ENCODE results near the gene TMPRSS4. TPM values are rescaled to one million over a fixed set of nuclear protein-coding genes. Genes with fewer than 3 reads are reported as not detected.

TMPRSS4 gene
- total RNA-seq, 6 experiments from 2014 or later = 0.35 to 0.51 TPM; not detected in 4

DNA sequence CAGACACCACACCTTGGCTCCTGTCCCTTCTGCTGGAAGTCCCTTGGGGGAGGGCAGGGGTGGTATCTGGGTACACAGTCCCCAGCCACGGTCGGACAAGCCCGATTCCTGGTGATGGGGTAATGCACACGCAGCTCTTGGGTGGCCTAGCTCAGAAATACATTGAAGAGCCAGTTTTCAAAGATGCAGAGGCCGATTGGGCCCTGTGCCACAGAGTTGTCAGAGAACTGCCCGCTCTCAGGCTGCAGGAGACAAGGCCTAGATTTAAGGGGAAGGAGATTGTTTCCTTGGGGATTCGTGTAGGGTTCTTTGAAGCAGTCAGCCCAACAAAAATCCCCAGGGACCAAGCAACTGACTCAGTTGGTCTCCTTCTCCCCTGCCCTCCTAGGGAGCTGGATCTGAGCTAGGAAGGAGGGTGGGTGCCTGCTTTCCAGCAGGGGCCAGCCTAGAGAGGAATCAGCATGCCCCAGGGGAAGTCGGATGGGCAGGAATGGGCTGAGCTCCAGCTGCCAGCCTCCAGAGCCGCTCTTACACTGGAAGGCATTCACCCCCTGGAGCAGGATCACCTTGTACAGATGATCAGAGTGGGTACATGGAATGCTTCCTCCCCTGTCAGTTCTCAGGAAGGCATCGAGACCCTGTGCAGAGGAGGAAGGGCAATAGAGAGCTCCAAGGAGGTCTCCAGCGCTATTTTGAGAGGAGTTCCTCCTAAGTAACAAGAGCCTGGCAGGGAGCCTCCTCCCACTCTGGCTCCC is 79.1 kb downstream of the TMPRSS4 start:
- no peak for ATAC-seq
- peaks cover 0 to 9% (median 0%) of the 10 kb centered on the region in 4 donors for H3K4me1 ChIP-seq
- peaks cover 0 to 20% of the 10 kb centered on the region in 2 donors for H3K27me3 ChIP-seq
- no peaks in the 10 kb centered on the region for H3K9me3 ChIP-seq
- intact Hi-C loops (cut with DNase I) = no loop called here
- WGBS (ENCODE audit: insufficient coverage, low coverage, low lambda C conversion rate, missing lambda C conversion rate) = 20% methylated on average over 1 of the region's 11 CpGs
- H3K4me3 ChIP-seq = no peak overlapping the region
- H3K36me3 ChIP-seq = no peaks in the 10 kb centered on the region
- TF ChIP-seq, protein P1, sequence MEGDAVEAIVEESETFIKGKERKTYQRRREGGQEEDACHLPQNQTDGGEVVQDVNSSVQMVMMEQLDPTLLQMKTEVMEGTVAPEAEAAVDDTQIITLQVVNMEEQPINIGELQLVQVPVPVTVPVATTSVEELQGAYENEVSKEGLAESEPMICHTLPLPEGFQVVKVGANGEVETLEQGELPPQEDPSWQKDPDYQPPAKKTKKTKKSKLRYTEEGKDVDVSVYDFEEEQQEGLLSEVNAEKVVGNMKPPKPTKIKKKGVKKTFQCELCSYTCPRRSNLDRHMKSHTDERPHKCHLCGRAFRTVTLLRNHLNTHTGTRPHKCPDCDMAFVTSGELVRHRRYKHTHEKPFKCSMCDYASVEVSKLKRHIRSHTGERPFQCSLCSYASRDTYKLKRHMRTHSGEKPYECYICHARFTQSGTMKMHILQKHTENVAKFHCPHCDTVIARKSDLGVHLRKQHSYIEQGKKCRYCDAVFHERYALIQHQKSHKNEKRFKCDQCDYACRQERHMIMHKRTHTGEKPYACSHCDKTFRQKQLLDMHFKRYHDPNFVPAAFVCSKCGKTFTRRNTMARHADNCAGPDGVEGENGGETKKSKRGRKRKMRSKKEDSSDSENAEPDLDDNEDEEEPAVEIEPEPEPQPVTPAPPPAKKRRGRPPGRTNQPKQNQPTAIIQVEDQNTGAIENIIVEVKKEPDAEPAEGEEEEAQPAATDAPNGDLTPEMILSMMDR (IDR thresholded peaks at IDR 0.05) = no peak
- TF ChIP-seq POLR2A (IDR thresholded peaks at IDR 0.05) = no peak
- DNase-seq = no peak
- H3K27ac ChIP-seq = no peak overlapping the region

DNA sequence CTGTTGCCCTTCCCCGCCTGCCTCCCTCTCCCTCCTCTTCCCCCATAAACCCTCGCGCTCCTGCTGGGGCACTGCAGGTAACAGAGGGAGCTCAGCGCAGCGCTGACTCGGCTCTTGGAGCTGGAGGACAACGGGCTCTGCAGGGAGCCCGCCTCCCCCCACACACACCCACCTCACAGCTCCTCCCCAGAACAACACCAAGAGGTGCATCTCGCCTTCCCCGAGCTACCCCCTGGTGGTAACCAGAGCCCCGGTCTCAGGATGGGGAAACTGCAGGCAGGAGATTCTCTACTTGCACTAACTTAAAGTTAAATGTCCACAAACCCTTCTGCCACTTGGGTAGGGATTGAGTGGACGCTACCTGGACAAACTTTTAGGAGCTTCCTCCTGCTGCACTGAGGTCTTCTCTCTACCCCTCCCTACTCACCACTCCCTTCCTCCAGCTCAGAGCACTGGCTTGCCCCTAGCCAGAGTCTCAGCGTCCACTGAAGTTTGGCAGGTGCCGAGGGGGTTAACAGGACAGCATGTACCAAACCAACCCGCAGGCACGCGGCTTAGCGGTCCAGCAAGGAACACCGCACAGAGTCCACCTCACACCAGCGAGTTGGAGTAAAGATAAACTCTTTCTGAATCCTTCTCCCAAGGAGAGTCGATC is 79.8 kb downstream of the TMPRSS4 start:
- Histone ChIP-seq H3K27me3 (peaks cover 0 to 20% of the 10 kb centered on the region in 2 donors), H3K36me3 (no peaks in the 10 kb centered on the region), H3K4me1 (peaks cover 0 to 9% (median 0%) of the 10 kb centered on the region in 4 donors), H3K27ac (no peak overlapping the region), H3K9me3 (no peaks in the 10 kb centered on the region), H3K4me3 (no peak overlapping the region)
- intact Hi-C loops (cut with DNase I) = no loop called here
- DNase-seq = no peak
- TF ChIP-seq POLR2A (IDR thresholded peaks at IDR 0.05) = no peak
- TF ChIP-seq, protein P1 (IDR thresholded peaks at IDR 0.05) = no peak
- WGBS (ENCODE audit: insufficient coverage, low coverage, low lambda C conversion rate, missing lambda C conversion rate) = 11% methylated on average over 14 of the region's 21 CpGs
- no peak for ATAC-seq

DNA sequence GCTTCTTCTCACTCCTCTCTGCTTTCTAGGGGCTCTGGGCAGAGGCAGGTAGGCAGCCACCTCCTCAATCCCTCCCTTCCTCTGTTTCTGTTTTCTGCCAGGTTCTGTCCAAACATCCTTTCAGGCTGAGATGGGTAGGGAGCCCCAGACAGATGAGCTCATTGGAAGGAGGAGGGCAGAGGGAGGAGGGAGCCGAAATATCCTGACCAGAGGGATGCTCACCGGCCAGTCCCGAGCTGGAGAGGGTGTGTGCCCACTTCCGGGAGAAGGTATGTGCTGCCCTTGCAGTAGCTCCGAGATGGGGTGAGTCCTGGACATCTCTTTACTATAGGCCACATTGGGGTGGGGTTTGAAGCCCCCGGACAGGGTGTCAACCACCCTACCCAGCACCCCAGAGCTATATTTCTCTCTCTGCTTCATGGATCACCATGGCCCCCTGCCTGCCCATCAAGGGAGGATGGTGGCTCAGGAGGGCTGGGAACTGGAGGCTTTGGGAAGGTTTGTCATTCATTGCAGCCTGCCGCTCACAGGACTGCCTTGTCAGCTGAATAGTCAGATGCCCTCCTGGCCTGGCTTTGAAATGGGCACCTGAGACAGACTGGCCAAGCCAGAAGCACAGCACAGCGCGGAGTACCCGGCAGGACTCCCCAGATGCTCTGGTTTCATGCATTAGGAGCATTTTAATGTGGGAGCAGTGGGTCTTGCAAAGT is 80.5 kb downstream of the TMPRSS4 start:
- Histone ChIP-seq H3K27ac (no peak overlapping the region), H3K4me1 (peaks cover 0 to 9% (median 0%) of the 10 kb centered on the region in 4 donors), H3K4me3 (no peak overlapping the region), H3K27me3 (peaks cover 0 to 18% of the 10 kb centered on the region in 2 donors), H3K9me3 (no peaks in the 10 kb centered on the region), H3K36me3 (no peaks in the 10 kb centered on the region)
- ATAC-seq = no peak
- no peak for DNase-seq
- 38% methylated on average over 7 of the region's 10 CpGs for WGBS (ENCODE audit: insufficient coverage, low coverage, low lambda C conversion rate, missing lambda C conversion rate)
- intact Hi-C loops (cut with DNase I) = no loop called here
- no peak for TF ChIP-seq POLR2A (IDR thresholded peaks at IDR 0.05)
- TF ChIP-seq, protein P1 (IDR thresholded peaks at IDR 0.05) = no peak

DNA sequence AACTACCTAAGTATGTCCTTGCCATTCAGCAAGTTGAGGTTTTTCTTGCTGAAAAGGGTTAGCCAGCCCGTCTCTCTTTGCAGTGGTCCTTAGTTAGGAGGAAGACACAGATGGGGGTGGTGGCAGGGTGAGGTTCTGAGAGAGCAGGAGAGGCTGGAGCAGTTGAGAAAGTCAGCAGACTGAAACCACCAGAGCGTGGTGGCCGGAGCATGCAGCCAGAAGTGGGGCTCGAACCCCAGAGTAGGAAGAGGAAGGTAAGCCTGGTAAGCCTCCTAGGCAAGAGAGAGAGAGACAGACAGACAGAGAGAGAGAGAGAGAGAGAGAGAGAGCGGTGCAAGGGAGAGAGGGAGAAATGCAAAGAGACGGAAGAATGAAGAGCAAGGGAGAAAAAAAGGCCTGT is 84.9 kb downstream of the TMPRSS4 start:
- no peak overlapping the region for H3K4me3 ChIP-seq

More for the DNA sequence above, 84.9 kb downstream of the TMPRSS4 start:
- Histone ChIP-seq H3K36me3 (no peaks in the 10 kb centered on the region), H3K4me1 (no peaks in the 10 kb centered on the region), H3K27me3 (no peaks in the 10 kb centered on the region), H3K27ac (no peak overlapping the region), H3K9me3 (no peaks in the 10 kb centered on the region)
- ATAC-seq = no peak
- 56% methylated on average over 6 of the region's 6 CpGs for WGBS (ENCODE audit: insufficient coverage, low coverage, low lambda C conversion rate, missing lambda C conversion rate)
- TF ChIP-seq, protein P1 (IDR thresholded peaks at IDR 0.05) = no peak
- no peak for TF ChIP-seq POLR2A (IDR thresholded peaks at IDR 0.05)
- DNase-seq = no peak
- intact Hi-C loops (cut with DNase I) = no loop called here

Data from right lobe of liver (tissue), 6 donors.